H1 (cell line): Measurements from ENCODE around the gene PSMD12. TPM values are rescaled to one million over a fixed set of nuclear protein-coding genes. Genes with fewer than 3 reads are reported as not detected.

Source experiments
- HDAC6 ChIP-seq: IDR thresholded peaks from one replicate; pipeline ENCODE4 v1.7.1; 2012; ENCODE audit warnings: low read depth, mild to moderate bottlenecking, inconsistent platforms, low read length, moderate library complexity
- RFX5 ChIP-seq: IDR thresholded peaks from 2 replicates; pipeline ENCODE4 v1.6.1; 2011; ENCODE audit warnings: low read depth, low read length, improper control_type of control experiment, borderline replicate concordance
- polyA plus RNA-seq, 7 experiments: library from polyadenylated mRNA; depleted of rRNA in 3 of 7; stranded (reverse) in 5 of 7; unstranded in 2 of 7; fragments of >200 nt in 5 of 7; fragments of 200-250 nt in 2 of 7; gene quantifications; 1 replicate in 5 of 7; 2 replicates in 1 of 7; 4 replicates in 1 of 7; pipeline versions ENCODE4 v1.2.1 to v1.2.3, GENCODE V29; 2011 to 2013; ENCODE audit warnings: missing spikeins in 2 of 7, mixed read lengths in 2 of 7
- total RNA-seq: library from RNA; stranded (reverse); fragmentation: NEBNext Ultra II Directional; extraction: Animal tissue kit (Norgen Biotek cat#: 25700); gene quantifications from 2 replicates; pipeline ENCODE4 v1.2.1, GENCODE V29; 2021

The PSMD12 gene
- total and polyA plus RNA-seq, 2 of the 8 experiments (the other 6 are each of a cell fraction or from before 2014, with no cell fraction given) = 14.0 to 82.4 TPM

- TF ChIP-seq RFX5 (no peak), HDAC6 (no peak)
Observed at GRCh38 chr17:67294451-67295199, 71.8 kb downstream of the PSMD12 start (continued).
